Left renal pelvis (tissue), 4 donors: ENCODE results near the gene ZCCHC17. TPM values are rescaled to one million over a fixed set of nuclear protein-coding genes. Genes with fewer than 3 reads are reported as not detected.
A peak's percentile ranks its signal among the peaks of the same experiment; 100 is the strongest.
"Not testable (repeated sequence)": the region's sequence is repeated elsewhere in the genome, so short reads cannot be mapped to it uniquely, and the experiment has no call there.

Experiments used
- DNase-seq, 4 donors: peaks; one replicate each; pipeline ENCODE4 v3.0.0-alpha.2; 2013; ENCODE audit warnings: low read depth in 4 of 4, low spot score in 3 of 4
- polyA plus RNA-seq, 4 donors: library from polyadenylated mRNA; unstranded; fragments of 120-200 nt; gene quantifications; one replicate each; pipeline ENCODE4 v1.2.1, GENCODE V29; 2013; ENCODE audit not compliant: insufficient read length in 4 of 4

The ZCCHC17 gene, protein sequence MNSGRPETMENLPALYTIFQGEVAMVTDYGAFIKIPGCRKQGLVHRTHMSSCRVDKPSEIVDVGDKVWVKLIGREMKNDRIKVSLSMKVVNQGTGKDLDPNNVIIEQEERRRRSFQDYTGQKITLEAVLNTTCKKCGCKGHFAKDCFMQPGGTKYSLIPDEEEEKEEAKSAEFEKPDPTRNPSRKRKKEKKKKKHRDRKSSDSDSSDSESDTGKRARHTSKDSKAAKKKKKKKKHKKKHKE
- 10 to 100 TPM; 33.6 to 54.9 (median 47.3) TPM for polyA plus RNA-seq

DNA sequence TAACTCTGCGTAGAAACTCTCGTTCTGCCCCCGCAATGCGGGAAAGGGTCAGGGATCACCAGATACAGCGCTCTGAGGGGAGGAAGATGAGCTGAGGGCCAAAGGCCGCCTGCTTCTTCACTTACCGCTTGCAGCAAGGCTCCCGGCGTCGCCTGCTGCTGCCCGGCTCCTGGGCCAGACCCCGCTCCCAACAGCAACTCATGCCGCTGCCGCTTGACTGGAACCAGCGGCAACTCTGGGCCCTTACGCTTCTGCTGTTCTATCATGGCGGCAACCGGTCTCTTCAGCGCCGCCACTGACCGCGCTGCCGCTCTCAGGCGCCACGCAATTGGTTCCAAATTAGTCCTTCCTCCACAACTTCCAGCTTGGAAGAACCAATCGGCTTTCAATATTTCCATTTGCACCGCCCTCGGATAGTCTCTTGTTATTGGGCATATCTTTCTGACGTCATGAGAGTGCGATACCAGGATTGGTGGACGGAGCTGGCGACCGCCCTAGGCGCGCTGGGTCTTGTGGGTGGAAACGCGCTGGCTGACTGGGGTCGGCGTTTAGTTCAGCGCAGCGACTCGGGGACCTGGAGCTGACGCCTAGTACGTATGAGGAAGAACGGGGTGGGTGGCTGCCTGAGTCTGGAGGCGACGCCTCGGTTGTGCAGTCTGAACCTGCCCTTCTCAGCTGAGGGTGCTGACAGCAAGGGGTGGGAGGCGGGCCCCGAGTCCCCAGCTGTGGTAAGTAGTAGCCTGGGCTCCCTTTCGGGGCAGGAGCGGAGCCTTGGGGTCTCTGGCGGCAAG is at the start of gene ZCCHC17, which contains the start of gene SNRNP40:
ZCCHC17 (plus strand) TSS at position 547 of the 791 bp plus-strand sequence. CDS start 13,067 bp downstream, outside the sequence.
SNRNP40 (minus strand) TSS at position 303 of the 791 bp plus-strand sequence; CDS start at position 266, 37 bp downstream.
- DNase-seq = peak; percentile 97 to 99 (median 98)

DNA sequence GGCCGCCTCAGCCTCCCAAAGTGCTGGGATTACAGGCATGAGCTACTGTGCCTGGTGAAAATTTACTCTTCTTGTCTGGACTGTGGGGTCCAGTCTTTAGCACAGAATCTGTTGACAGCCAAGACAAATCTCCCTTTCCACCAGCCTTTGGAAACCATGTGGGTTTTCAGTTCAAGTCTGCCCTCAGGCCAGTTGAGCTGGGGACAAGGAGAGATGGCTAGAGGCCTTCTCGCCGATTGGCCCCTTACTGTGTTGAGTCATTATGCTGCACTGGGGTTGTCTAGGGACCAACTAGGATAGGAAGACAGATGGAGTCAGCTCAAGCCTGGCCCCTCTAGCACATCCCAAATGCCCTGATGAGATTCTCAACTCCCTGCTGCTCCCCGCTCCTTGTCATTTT is 48.6 kb upstream of the ZCCHC17 start:
- no peak for DNase-seq

DNA sequence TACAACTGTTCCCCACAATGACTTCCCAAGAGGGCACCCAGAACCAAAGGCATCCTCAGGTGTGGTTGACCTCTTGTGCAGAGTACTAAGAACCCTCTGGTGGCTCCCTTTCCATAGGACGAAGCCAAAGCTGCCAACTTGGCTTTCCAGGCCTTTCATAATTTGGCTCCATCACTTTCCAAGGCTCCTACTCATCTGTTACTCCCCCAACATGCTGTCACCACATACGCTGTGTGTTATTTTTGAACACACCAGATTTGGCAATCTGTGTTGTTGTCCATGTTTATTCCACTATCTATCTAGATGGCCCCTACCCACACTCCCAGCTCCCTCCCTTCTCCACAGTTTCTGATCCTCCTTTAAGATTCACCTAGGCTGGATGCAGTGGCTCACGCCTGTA is 47.0 kb upstream of the ZCCHC17 start:
- DNase-seq = no peak

DNA sequence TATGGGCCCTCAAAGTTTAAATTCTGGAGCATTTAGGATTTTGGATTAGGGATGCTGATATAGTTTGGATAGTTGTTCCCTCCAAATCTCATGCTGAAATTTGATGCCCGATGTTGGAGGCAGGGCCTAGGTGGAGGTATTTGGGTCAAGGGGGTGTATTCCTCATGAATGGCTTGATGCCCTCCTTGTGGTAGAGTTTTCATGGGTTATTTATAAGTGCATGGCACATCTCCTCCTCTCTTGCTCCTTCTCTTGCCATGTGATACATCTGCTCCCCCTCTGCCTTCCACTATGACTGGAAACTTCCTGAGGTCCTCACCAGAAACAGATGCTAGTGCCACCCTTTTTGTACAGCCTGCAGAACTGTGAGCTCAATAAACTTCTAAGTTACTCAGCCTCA is 39.6 kb upstream of the ZCCHC17 start:
- DNase-seq = no peak

DNA sequence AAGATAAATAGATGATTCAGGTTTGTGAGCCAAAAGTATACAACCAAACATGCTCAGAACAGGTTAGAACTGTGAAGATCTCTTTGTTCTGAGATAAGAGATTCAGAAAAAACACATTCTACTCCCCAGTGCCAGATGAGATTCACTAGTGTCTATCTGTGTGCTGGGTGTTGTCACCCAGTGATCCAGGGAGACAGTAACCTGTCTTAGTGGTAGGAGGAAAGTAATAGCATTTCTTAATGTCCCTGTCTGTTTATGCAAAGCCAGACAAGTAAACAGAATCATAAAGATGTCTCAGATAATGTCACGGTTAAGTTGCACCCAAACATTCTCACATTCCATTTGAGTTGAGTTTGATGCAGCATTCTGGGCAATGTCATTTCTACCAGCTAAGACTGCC is 38.3 kb upstream of the ZCCHC17 start:
- DNase-seq = no peak

DNA sequence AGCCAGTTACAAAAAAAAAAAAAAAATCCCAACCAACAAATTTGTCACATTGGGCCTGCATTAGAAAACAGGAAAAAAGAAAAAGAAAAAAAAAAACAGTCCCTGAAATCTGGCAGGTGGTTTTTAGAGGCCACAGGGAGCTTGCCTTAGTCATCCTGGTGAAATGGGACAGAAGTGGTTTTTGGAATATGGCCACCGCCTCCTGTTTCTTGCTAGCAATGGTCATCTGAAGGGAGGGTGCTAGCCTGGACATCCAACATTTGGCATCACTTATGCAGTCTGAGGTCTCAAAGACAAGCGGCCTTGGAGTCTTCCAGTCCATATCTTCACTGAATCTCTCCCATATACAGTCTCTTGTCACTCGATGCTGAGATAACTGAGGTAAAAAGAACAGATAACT is 37.1 kb upstream of the ZCCHC17 start:
- no peak for DNase-seq

DNA sequence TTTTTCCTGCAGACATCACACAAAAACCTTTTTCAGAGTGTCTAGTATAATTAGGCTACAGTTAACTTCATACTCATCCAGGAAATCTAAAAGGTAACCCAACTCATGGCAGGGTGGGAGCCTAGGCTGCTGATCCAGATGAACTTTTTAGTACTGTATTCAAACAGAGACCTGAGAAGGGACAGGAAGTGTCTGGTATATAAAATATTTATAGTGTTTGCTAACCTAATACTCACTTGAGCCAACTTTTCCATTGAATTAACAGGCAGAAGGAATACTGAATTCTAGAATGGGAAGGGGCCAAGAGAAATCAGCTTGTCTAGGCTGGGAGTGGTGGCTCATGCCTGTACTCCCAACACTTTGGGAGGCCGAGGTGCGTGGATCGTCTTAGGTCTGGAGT is 34.9 kb upstream of the ZCCHC17 start:
- DNase-seq = no peak

DNA sequence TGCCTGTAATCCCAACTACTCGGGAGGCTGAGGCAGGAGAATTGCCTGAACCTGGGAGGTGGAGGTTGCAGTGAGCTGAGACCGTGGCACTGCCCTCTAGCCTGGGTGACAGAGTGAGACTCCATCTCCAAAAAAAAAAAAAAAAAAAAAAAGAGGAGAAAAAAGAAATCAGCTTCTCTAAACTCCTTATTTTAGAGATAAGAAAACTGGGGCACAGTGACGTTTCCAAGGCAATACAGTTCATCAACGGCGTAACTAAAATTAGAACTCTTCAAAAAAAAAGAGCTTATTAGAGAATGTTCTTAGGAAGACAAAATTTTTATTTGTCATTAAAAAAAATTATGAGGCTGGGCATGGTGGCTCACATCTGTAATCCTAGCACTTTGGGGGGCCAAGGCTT is 34.4 kb upstream of the ZCCHC17 start:
- DNase-seq = not testable (repeated sequence)

DNA sequence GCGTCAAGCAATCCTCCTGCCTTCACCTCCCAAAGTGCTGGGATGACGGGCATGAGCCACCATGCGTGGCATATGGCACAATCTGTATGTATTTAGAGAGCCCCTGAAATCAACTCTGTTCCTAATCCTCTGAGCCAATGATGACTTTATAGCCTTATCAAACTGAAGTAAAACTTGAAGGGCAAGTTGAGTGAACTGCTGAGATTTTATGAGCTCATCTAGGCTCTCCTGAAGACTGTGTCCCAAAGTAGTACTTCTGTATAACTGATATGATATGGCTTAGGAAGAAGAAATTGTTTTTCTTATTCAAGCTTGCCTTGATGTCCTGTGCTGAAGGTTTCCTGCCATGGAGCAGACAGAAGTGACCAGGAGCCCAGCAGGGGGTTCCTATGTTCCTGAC is 33.4 kb upstream of the ZCCHC17 start:
- no peak for DNase-seq

DNA sequence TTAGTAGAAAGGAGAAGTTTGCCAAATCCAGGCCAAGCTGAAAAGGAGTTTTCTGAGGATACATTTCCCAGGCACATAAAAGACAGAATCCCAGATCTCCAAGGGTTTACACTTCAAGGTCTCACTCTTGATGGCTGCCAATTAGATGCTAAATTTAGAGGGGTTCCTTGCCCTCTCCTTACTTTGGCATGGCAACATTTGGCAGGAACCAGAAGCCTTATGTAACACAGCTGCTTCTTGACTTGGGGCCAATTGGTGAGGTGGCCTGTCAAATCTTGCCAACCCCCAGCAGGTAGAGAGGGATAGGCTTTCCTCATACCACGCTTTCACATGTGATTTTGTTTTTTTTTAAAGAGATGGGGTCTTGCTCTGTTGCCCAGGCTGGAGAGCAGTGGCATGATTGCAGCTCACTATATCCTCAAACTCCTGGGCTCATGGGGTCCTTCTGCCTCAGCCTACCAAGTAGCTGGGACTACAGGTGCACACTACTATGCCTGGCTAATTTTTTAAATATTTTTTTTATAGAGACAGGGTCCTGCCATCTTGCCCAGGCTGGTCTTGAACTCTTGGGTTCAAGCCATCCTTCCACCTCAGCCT is 31.9 kb upstream of the ZCCHC17 start:
- DNase-seq = no peak

DNA sequence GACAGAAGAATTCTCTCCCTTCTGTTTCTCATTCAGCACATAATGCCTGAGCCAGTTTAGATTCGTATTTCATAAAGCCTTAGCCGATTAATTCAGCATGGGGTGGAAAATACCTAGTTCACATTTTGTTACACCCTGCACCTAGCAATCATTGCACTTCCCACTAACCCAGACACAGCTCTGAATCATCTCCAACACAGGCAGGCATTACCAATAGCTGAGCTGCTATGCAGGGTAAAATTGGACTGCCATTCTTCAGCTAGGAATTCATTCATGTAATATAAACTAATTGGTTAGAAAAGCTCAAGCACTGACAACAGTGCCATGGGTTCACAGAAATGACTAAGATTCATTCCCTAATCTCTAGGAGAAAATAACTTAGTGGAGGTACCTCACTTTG is 30.3 kb upstream of the ZCCHC17 start:
- DNase-seq = no peak

DNA sequence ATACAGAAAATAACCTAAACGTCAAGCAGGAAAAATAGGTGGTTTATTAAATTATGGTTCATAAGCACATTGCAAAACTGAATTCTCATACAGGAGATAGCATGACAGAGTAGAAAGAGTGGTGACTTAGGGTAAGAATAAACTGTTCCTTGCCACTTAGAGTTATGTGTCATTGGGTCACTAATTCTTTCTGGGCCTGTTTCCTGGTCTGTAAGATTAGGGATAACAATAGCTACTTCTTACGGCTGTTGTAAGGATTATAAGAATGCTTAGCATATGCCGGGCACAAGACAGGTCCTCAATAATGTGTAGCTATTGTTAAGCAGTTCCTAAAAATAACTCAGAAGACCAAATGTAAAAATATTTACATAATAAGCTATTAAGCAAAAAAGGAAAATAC is 24.5 kb upstream of the ZCCHC17 start:
- no peak for DNase-seq

DNA sequence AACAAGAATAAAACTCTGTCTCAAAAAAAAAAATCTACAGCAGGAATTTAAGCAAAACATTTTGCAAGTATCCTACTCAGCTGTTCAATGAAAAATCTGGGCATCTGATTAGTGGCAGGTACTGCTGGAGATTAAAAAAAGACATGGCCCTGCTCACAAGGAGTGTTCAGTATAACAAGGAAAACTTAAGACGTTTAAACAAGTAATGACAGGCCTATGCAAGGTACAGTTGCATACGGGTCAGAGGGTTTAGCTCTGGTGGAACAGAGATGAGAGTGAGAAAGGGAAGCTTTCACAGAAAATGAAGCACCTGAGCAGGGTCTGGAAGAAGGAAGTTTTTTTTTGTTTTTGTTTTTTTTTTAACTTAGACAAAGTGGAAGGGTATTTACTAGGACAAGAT is 23.2 kb upstream of the ZCCHC17 start:
- DNase-seq = no peak

DNA sequence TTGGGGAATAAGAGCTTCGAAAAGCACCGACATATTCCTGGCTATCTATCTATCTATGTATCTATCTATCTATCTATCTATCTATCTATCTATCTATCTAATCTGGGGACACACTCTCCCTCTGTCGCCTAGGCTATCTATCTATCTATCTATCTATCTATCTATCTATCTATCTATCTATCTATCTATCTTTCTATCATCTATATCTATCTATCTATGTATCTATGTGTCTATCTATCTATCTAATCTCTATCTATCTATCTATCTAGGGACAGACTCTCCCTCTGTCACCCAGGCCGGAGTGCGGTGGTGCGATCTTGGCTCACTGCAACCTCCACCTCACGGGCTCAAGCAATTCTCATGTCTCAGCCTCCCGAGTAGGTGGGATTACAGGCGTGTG is 14.4 kb upstream of the ZCCHC17 start:
- DNase-seq = not testable (repeated sequence)

DNA sequence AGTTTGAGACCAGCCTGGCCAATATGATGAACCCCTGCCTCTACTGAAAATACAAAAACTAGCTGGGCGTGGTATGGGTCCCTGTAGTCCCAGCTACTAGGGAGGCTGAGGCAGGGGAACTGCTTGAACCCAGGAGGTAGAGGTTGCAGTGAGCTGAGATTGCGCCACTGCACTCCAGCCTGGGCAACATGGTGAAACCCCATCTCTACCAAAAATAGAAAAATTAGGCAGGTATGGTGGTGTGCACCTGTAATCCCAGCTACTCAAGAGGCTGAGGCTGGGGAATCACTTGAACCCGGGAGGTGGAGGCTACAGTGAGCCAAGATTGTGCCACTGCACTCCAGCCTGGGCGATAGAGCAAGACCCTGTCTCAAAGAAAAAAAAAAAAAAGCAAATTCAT is 9.0 kb upstream of the ZCCHC17 start:
- not testable (repeated sequence) for DNase-seq

DNA sequence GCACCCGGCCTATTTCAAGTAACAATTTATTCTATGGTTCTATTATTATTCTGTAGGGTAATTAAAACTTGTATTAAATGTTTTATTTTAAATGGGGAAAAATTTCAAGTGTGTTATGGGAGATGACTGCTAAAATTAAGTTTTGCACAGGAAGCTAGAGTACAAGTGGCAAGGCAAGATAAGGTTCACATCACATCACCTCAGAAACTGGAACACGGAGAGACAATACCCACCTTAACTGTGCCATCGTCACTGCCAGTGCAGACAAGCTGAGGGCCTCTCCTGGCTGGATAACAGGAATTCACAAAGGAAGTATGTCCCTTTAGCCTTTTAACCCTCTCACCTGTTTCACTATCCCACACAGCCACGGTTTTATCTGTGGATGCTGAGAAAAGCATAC is 7.8 kb upstream of the ZCCHC17 start:
- DNase-seq = no peak

DNA sequence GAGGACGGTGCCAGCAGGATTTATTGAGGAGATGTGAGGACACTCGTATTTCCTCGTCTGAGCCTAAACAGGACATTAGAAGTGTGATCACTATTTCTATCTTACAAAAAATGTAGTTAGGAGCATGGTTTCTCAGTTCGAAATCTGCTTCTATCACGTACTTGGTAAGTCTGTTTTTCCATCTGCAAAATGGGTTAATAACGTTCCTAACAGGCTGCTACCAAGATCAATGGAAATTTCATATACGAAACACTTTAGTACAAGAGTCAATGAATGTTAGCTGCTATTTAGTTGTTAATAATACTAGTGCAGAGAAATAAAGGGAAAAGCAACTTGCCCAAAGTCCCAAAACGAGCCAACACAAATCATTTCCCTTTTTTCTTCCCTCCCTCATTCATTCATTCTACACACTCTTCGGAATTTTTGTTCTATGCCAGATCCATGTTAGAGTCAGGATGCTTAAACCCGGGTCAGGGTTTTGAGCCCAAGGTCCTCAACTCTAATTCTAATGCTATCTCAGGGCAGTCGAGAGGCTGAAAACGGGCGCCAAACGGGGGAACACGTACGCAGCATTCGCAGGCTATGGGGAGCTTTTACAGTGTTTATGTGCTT is 852 bp upstream of the ZCCHC17 start:
- no peak for DNase-seq

DNA sequence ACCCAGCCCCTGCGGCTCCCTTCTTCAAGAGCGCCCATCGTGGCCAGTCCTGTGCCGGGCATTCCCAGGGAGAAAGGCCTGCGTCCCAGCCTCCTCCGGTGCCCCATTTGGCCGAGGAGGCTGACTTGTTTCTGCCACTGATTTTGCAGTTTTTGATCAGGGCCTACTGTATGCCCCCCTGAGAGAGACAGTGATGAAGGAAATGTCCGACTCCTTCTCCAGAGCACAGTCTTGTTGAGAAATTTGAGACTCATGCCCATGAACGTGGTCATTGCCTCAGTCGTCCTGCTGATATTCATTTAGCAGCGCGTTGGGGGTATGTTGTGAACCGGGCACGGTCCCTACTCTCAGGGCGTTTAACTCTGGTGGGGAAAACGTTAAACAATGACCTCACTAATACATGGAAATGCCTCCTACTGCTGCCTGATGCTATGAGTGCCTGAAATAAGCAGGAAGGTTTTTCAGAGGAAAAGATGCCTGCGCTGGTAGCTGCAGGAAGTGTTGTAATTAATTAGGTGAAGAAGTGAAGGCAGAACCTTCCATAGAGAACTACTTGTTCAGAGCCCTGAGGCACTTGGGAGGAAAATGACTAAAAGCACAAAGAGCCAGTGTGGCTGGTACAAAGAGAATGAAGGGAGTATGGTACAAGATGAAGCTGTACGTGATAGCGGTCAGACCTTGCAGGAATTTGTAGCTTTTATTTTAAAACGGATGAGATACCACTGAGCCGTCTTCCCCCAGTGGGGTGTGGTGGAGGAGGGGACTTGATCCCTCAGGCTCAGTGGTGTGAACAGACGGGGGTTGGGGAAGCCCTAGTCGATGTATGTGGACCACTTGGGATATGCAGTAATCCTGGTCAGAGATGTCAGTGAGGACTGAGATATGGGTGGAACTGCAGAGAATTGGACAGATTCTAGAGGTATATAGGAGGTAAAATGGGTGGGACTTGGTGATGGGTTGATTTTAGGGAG is 730 bp downstream of the ZCCHC17 start:
- peak in 1 of 4 donors; percentile 19 for DNase-seq

DNA sequence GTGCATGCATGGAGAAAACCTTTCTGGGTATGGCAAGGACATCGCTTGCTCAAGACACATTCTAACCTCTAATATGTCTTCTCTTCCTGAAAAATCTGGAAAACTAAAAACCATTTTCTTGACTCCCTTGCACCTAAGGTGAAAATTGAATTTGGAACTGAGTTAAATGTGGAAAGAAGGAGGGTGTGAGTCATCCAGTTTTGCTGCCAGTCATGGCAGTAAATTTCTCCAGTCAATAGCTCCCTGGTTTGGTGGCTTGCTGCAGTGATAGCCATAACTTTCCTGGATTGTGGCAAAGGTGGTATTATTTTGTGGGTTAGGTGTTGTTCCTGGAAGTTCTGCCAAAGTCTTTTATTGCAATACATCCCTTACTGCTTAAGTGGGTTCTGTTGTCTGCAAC is 2.5 kb downstream of the ZCCHC17 start:
- no peak for DNase-seq

DNA sequence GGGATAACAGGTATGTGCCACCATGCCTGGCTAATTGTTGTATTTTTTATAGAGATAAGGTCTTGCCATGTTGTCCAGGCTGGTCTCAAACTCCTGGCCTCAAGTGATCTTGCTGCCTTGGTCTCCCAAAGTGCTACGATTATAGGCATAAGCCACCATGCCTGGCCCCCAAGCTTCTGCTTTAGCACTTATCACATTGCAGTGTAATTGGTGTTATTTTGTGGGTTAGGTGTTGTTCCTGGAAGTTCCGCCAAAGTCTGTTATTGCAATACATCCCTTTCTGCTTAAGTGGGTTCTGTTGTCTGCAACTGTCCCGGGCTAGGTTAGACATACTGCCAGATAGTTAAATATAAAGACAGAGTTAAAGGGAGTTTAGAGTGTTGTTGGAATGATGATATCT is 3.4 kb downstream of the ZCCHC17 start:
- DNase-seq = no peak
